ENCODE data around the gene LAMA5. TPM values are rescaled to one million over a fixed set of nuclear protein-coding genes. Genes with fewer than 3 reads are reported as not detected.

LAMA5 gene
- polyA plus RNA-seq, 1 of the 3 experiments (the other 2 are of a cell fraction): 27.2 TPM

GRCh38 chr20:62266851-62267250 is 100.3 kb downstream of the LAMA5 start:
- CTCF ChIA-PET: no interaction called here

GRCh38 chr20:62266340-62266739 is 100.8 kb downstream of the LAMA5 start:
- WGBS (ENCODE audit: low lambda C conversion rate): 88% methylated on average over 10 of the region's 10 CpGs
- DNase-seq: no peak
- H3K9me2 ChIP-seq: no peaks in the 10 kb centered on the region
- no peak overlapping the region for H3K4me3 ChIP-seq (ENCODE audit: low read depth in 2 of 2, low read length in 1 of 2)
- H3K4me1 ChIP-seq (ENCODE audit: control insufficient read depth in 1 of 2, insufficient read depth in 2 of 2, low read depth in 1 of 2, low read length in 1 of 2): no peaks in the 10 kb centered on the region
- H3K27me3 ChIP-seq (ENCODE audit: insufficient read depth): no peaks in the 10 kb centered on the region
- H2AFZ ChIP-seq (ENCODE audit: low read depth): no peak overlapping the region
- no peaks in the 10 kb centered on the region for H3K79me2 ChIP-seq (ENCODE audit: insufficient read depth)
- H3K36me3 ChIP-seq (replicated peaks in 1 of 2; ENCODE audit: control insufficient read depth in 1 of 2, insufficient read depth in 2 of 2, low read length in 1 of 2): peaks cover 20 to 33% of the 10 kb centered on the region in 2 experiments
- no peaks in the 10 kb centered on the region for H4K20me1 ChIP-seq (ENCODE audit: insufficient read depth)
- H3K4me2 ChIP-seq: no peak overlapping the region
- ChIA-PET CTCF (no interaction called here), POLR2A (no interaction called here)
- no peaks in the 10 kb centered on the region for H3K9me3 ChIP-seq
- H3F3A ChIP-seq (replicated peaks; ENCODE audit: insufficient read depth): no peaks in the 10 kb centered on the region
- H3K27ac ChIP-seq (ENCODE audit: low read depth in 2 of 2, low read length in 1 of 2): no peak overlapping the region
- no peak overlapping the region for H3K9ac ChIP-seq
- no peak for TF ChIP-seq EP300 (IDR thresholded peaks at IDR 0.05; ENCODE audit: borderline replicate concordance in 1 of 2, low read depth in 1 of 2, low read length in 1 of 2)
- TF ChIP-seq MXI1 (IDR thresholded peaks at IDR 0.05; ENCODE audit: low read depth, low read length): no peak
- TF ChIP-seq SIN3A (IDR thresholded peaks at IDR 0.05; ENCODE audit: borderline replicate concordance, low read depth, low read length): no peak
- no peak for TF ChIP-seq POLR2AphosphoS5 (IDR thresholded peaks at IDR 0.05; ENCODE audit: low read depth, low read length)
- no peak for TF ChIP-seq TCF12 (IDR thresholded peaks at IDR 0.05)
- no peak for TF ChIP-seq ELF1 (IDR thresholded peaks at IDR 0.05)
- TF ChIP-seq MAX (IDR thresholded peaks at IDR 0.05; ENCODE audit: low read depth): no peak
- TF ChIP-seq MEF2A (IDR thresholded peaks at IDR 0.05; ENCODE audit: borderline replicate concordance, low read depth): no peak
- TF ChIP-seq CHD2 (IDR thresholded peaks at IDR 0.05; ENCODE audit: low read length, partially characterized antibody): no peak
- no peak for TF ChIP-seq ZBTB33 (IDR thresholded peaks at IDR 0.05; ENCODE audit: borderline replicate concordance, low read depth)
- no peak for TF ChIP-seq TEAD4 (IDR thresholded peaks at IDR 0.05; ENCODE audit: borderline replicate concordance, insufficient read depth)
- TF ChIP-seq GABPA (IDR thresholded peaks at IDR 0.05; ENCODE audit: low read depth): no peak
- no peak for TF ChIP-seq FOXM1 (IDR thresholded peaks at IDR 0.05; ENCODE audit: low read depth)
- no peak for TF ChIP-seq GATA2 (CRISPR knock-in tag; IDR thresholded peaks at IDR 0.05)
- TF ChIP-seq TAF1 (IDR thresholded peaks at IDR 0.05; ENCODE audit: borderline replicate concordance, low read depth, low read length): no peak

More at GRCh38 chr20:62266851-62267250, 100.3 kb downstream of the LAMA5 start:
- Histone ChIP-seq H3K4me3 (ENCODE audit: low read depth in 2 of 2, low read length in 1 of 2) (no peak overlapping the region), H3K4me2 (no peak overlapping the region), H3K9ac (no peak overlapping the region), H3K79me2 (ENCODE audit: insufficient read depth) (no peaks in the 10 kb centered on the region), H3K27ac (ENCODE audit: low read depth in 2 of 2, low read length in 1 of 2) (no peak overlapping the region), H3K4me1 (ENCODE audit: control insufficient read depth in 1 of 2, insufficient read depth in 2 of 2, low read depth in 1 of 2, low read length in 1 of 2) (no peaks in the 10 kb centered on the region), H3F3A (replicated peaks; ENCODE audit: insufficient read depth) (no peaks in the 10 kb centered on the region), H3K27me3 (ENCODE audit: insufficient read depth) (no peaks in the 10 kb centered on the region), H4K20me1 (ENCODE audit: insufficient read depth) (no peaks in the 10 kb centered on the region), H3K36me3 (replicated peaks in 1 of 2; ENCODE audit: control insufficient read depth in 1 of 2, insufficient read depth in 2 of 2, low read length in 1 of 2) (peaks cover 20 to 31% of the 10 kb centered on the region in 2 experiments), H3K9me3 (no peaks in the 10 kb centered on the region), H3K9me2 (no peaks in the 10 kb centered on the region), H2AFZ (ENCODE audit: low read depth) (no peak overlapping the region)
- TF ChIP-seq EP300 (IDR thresholded peaks at IDR 0.05; ENCODE audit: borderline replicate concordance in 1 of 2, low read depth in 1 of 2, low read length in 1 of 2): no peak
- no peak for TF ChIP-seq EZH2phosphoT487 (IDR thresholded peaks at IDR 0.05; ENCODE audit: borderline replicate concordance, low read depth)
- TF ChIP-seq RXRA (IDR thresholded peaks at IDR 0.05; ENCODE audit: borderline replicate concordance, low read depth): no peak
- no peak for TF ChIP-seq POLR2AphosphoS5 (IDR thresholded peaks at IDR 0.05; ENCODE audit: low read depth, low read length)
- TF ChIP-seq FOXM1 (IDR thresholded peaks at IDR 0.05; ENCODE audit: low read depth): no peak
- no peak for TF ChIP-seq MXI1 (IDR thresholded peaks at IDR 0.05; ENCODE audit: low read depth, low read length)
- no peak for TF ChIP-seq RAD21 (IDR thresholded peaks at IDR 0.05; ENCODE audit: low read length)
- no peak for TF ChIP-seq TEAD4 (IDR thresholded peaks at IDR 0.05; ENCODE audit: borderline replicate concordance, insufficient read depth)
- TF ChIP-seq IRF3 (IDR thresholded peaks at IDR 0.05; ENCODE audit: low read depth, low read length): no peak
- no peak for TF ChIP-seq CTCF (IDR thresholded peaks at IDR 0.05)
- no peak for TF ChIP-seq MEF2A (IDR thresholded peaks at IDR 0.05; ENCODE audit: borderline replicate concordance, low read depth)
- no peak for TF ChIP-seq TAF1 (IDR thresholded peaks at IDR 0.05; ENCODE audit: borderline replicate concordance, low read depth, low read length)
- POLR2A ChIA-PET: no interaction called here
- DNase-seq: no peak
- 96% methylated on average over 13 of the region's 13 CpGs for WGBS (ENCODE audit: low lambda C conversion rate)
